Right cardiac atrium (tissue), 5 donors: ENCODE data around the gene CEP170B. TPM values are rescaled to one million over a fixed set of nuclear protein-coding genes. Genes with fewer than 3 reads are reported as not detected.

Experiments
- ATAC-seq, 2 donors: fragments of 200-7000 bp; cut with Tn5 transposase; one replicate each; pipeline versions ENCODE4 v1.8.0 to v1.9.1; 2020; ENCODE audit warnings: moderate library complexity in 2 of 2, mild to moderate bottlenecking in 1 of 2
- DNase-seq, 3 donors: peaks; one replicate each; pipeline ENCODE4 v3.0.0-alpha.2; 2020
- H3K27ac ChIP-seq: one replicate; pipeline ENCODE4 v1.5.1; 2013; ENCODE audit warnings: mild to moderate bottlenecking, low read length, control low read depth, moderate library complexity
- H3K27me3 ChIP-seq: one replicate; pipeline ENCODE4 v1.6.1; 2013; ENCODE audit not compliant: control insufficient read depth, insufficient read depth
- H3K4me1 ChIP-seq: one replicate; pipeline ENCODE4 v1.6.1; 2013; ENCODE audit warnings: low read length; ENCODE audit not compliant: control insufficient read depth, insufficient read depth
- H3K4me3 ChIP-seq: one replicate; pipeline ENCODE4 v1.5.1; 2013; ENCODE audit warnings: low read length, control low read depth
- H3K9me3 ChIP-seq: one replicate; pipeline ENCODE4 v1.6.1; 2013; ENCODE audit warnings: low read length; ENCODE audit not compliant: control insufficient read depth
- WGBS: extraction: QIAGEN DNeasy Blood & Tissue Kit; methylation state at CpG from one replicate; pipeline ENCODE4 v1.1.7; 2013; 5-methylcytosine and 5-hydroxymethylcytosine counted together
- intact Hi-C, 4 donors: fragments of 100-400 bp; cut with DNase I; formaldehyde crosslinking; loops; one replicate each; pipeline versions ENCODE4 v1.11.0 to v1.14.0; 2022 to 2023
- polyA plus RNA-seq: library from polyadenylated mRNA; stranded (reverse); fragments of 200-250 nt; gene quantifications from one replicate; pipeline ENCODE4 v1.2.3, GENCODE V29; 2013
- total RNA-seq, 4 donors: library from RNA; stranded (reverse); fragmentation: NEBNext Ultra II Directional; extraction: Animal tissue kit (Norgen Biotek cat#: 25700); gene quantifications; one replicate each; pipeline ENCODE4 v1.2.1, GENCODE V29; 2021
- donor health status: healthy with polysubstance abuse.
- donor health status: DM: no; HTN: yes; CAD: no.
- donor health status: DM: no; HTN: no; CAD: no.
- donor health status: DM: no; HTN: yes; CAD: no; lungs with severe emphysema.
- donor health status: DM: yes; HTN: yes; CAD: no.

Gene CEP170B
- total and polyA plus RNA-seq, 5 donors, result 8.4 to 19.1 (median 11.5) TPM

- intact Hi-C loops, result no loop called here
- ATAC-seq, result no peak
- no peak for DNase-seq
- no peaks in the 10 kb centered on the region for H3K9me3 ChIP-seq
- WGBS, result 96% methylated on average over 18 of the region's 18 CpGs
- no peaks in the 10 kb centered on the region for H3K4me1 ChIP-seq
- no peak overlapping the region for H3K27ac ChIP-seq
- H3K4me3 ChIP-seq, result no peak overlapping the region
- no peaks in the 10 kb centered on the region for H3K27me3 ChIP-seq
Observed at GRCh38 chr14:104869669-104870367, 4.8 kb downstream of the CEP170B start.

GRCh38 chr14:104870368-104871144 is 5.5 kb downstream of the CEP170B start:
- H3K27me3 ChIP-seq, result no peaks in the 10 kb centered on the region
- no peaks in the 10 kb centered on the region for H3K4me1 ChIP-seq
- no peak overlapping the region for H3K4me3 ChIP-seq
- intact Hi-C loops, result no loop called here
- H3K27ac ChIP-seq, result no peak overlapping the region
- no peaks in the 10 kb centered on the region for H3K9me3 ChIP-seq
- ATAC-seq (no peak), DNase-seq (peak; percentile 15 to 71 (median 59))
- 80% methylated on average over 21 of the region's 21 CpGs for WGBS

GRCh38 chr14:104871145-104871655 is 6.1 kb downstream of the CEP170B start:
- H3K4me3 ChIP-seq, result no peak overlapping the region
- H3K9me3 ChIP-seq, result no peaks in the 10 kb centered on the region
- DNase-seq, result peak in 2 of 3 donors; percentile 29 to 36
- H3K4me1 ChIP-seq, result no peaks in the 10 kb centered on the region
- H3K27ac ChIP-seq, result no peak overlapping the region
- 86% methylated on average over 15 of the region's 15 CpGs for WGBS
- intact Hi-C loops, result no loop called here
- H3K27me3 ChIP-seq, result no peaks in the 10 kb centered on the region
- ATAC-seq, result no peak

- H3K27ac ChIP-seq, result no peak overlapping the region
- intact Hi-C loops, result no loop called here
- H3K27me3 ChIP-seq, result no peaks in the 10 kb centered on the region
- DNase-seq, result peak in 2 of 3 donors; percentile 38 to 44
- no peaks in the 10 kb centered on the region for H3K4me1 ChIP-seq
- no peak for ATAC-seq
- H3K9me3 ChIP-seq, result no peaks in the 10 kb centered on the region
- H3K4me3 ChIP-seq, result no peak overlapping the region
- WGBS, result 87% methylated on average over 43 of the region's 47 CpGs
Observed at GRCh38 chr14:104871656-104872468, 6.8 kb downstream of the CEP170B start.

DNA sequence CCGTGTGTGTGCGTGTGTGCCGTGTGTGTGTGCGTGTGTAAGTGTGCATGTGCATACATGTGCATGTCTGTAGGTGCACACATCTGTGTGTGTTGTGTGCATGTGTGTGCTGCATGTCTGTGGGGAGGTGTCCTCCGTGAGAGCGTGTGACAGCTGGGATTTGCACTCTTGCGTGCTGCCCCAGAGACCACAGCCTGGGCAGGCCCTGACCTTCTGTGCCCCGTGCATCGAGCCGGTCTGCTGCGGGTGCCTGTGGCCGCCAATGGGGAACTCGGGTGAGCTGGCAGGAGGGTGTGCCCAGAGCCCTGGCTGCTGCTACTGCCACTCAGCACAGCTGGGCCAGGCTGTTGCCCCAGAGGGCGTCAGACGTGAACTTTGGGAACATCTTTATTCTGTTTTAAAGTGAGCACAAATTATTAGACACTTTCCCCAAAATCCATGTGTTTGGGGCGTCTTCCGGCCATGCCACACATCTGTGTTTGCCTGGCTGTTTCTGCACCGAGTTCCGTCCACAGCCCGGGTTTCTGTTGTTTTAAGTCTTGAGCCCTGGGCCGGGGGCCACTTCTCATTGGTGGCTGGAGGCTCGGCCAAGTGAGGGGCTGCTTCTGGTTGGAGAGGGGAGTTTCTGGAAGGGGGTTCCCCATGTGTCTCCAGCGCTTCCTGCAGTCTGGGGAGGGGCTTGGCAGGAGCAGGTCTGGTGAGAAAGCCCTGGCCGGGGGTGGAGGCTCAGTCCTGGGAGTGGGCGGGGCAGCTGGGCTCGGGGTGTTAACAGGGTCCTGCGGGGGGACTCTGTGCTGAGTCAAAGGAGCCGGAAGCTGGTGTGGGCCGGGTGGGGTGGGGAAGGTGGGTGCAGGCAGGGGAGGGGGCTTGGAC is 7.6 kb downstream of the CEP170B start:
- no peak overlapping the region for H3K4me3 ChIP-seq
- intact Hi-C loops, result no loop called here

DNA sequence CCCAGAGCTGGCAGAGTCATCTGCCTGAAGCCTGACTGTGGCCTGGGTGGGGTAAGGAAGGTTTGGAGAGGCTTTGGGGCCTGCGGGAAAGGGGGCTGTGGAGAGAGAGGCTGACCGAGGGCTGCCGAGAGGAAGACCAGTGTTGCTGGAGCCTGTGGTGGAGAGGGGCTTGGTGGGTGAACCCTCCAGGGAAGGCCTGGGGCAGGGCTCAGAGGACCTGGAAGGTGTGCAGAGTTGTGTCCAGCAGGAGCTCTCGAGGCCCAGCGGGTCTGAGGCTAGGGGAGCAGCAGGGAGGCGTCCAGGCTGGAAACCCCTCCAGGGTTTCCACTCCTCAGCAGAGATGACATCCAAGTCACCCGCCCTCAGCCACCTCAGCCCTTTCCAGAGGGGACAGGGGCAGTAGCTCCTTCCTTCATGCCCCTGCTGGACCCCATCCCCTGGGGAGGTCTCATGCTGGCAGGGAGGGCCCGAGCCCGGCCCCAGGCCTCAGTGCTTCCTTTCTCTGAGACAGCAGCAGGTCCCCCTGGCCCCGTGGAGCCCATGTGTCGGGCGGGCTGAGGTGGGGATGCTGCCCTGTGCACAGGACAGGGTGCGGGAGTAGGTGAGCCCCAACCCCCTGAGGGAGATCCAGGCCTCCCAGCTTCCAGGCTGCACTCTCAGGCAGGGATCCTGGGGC is 8.4 kb downstream of the CEP170B start:
- intact Hi-C loops, result no loop called here
- DNase-seq (peak in 2 of 3 donors; percentile 35 to 56), ATAC-seq (no peak)

More for the DNA sequence above, 7.6 kb downstream of the CEP170B start:
- Histone ChIP-seq H3K27ac (no peak overlapping the region), H3K4me1 (no peaks in the 10 kb centered on the region), H3K27me3 (no peaks in the 10 kb centered on the region), H3K9me3 (no peaks in the 10 kb centered on the region)
- WGBS, result 36% methylated on average over 28 of the region's 29 CpGs
- ATAC-seq (no peak), DNase-seq (peak; percentile 45 to 71 (median 67))

DNA sequence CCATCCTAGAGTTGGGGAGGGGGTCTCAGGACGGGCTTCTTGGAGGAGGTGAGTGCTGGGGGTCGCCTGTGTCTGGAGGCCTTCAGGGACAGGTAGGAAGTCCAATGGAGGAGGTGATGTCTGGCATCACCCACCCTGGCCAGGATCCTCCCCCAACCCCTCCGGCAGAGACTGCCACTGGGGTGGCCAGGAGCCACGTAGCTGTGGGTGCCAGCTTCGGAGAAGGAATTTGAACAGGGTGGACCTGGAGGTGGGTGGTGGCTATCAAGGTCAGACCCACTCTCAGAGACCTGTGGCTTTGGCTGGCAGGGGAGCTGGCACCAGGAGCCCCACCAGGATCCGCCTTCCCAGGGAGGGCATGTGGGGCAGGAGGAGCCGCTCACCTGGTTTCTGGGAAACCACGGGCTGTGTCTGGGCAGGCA is 9.1 kb downstream of the CEP170B start:
- WGBS, result 80% methylated on average over 8 of the region's 8 CpGs
- H3K4me1 ChIP-seq, result no peaks in the 10 kb centered on the region
- no peak overlapping the region for H3K27ac ChIP-seq
- intact Hi-C loops, result no loop called here
- no peak overlapping the region for H3K4me3 ChIP-seq
- ATAC-seq, result no peak
- peak in 2 of 3 donors; percentile 39 to 45 for DNase-seq
- H3K27me3 ChIP-seq, result no peaks in the 10 kb centered on the region
- H3K9me3 ChIP-seq, result no peaks in the 10 kb centered on the region

More for the DNA sequence above, 8.4 kb downstream of the CEP170B start:
- WGBS, result 87% methylated on average over 13 of the region's 13 CpGs
- Histone ChIP-seq H3K4me1 (no peaks in the 10 kb centered on the region), H3K4me3 (no peak overlapping the region), H3K27ac (no peak overlapping the region), H3K27me3 (no peaks in the 10 kb centered on the region), H3K9me3 (no peaks in the 10 kb centered on the region)

GRCh38 chr14:104874571-104875411 is 9.7 kb downstream of the CEP170B start:
- no peak overlapping the region for H3K27ac ChIP-seq
- ATAC-seq (no peak), DNase-seq (peak; percentile 13 to 51 (median 50))
- 86% methylated on average over 16 of the region's 16 CpGs for WGBS
- H3K9me3 ChIP-seq, result no peaks in the 10 kb centered on the region
- intact Hi-C loops, result no loop called here
- no peaks in the 10 kb centered on the region for H3K4me1 ChIP-seq
- H3K4me3 ChIP-seq, result no peak overlapping the region
- no peaks in the 10 kb centered on the region for H3K27me3 ChIP-seq

GRCh38 chr14:104875412-104875751 is 10.3 kb downstream of the CEP170B start:
- 94% methylated on average over 13 of the region's 13 CpGs for WGBS
- no peak overlapping the region for H3K27ac ChIP-seq
- intact Hi-C loops, result no loop called here
- no peaks in the 10 kb centered on the region for H3K9me3 ChIP-seq
- no peak overlapping the region for H3K4me3 ChIP-seq
- no peaks in the 10 kb centered on the region for H3K4me1 ChIP-seq
- no peaks in the 10 kb centered on the region for H3K27me3 ChIP-seq
- peak in 1 of 3 donors; percentile 40 for DNase-seq
- ATAC-seq, result no peak
